Inflammatory macrophage treated with lipopolysaccharide for 4 hours (primary cell): ENCODE results near the gene THAP11.

Source experiments
- DNase-seq: peaks from one replicate; pipeline ENCODE4 v3.0.0-alpha.2; 2020

Gene THAP11

GRCh38 chr16:67841816-67842508 is at the start of gene THAP11:
Gene THAP11 (plus strand): TSS chr16:67842320. CDS start chr16:67842555, 235 bp downstream.
- DNase-seq: peak; percentile 95

GRCh38 chr16:67796099-67796718 is 45.9 kb upstream of the THAP11 start:
- DNase-seq: no peak

GRCh38 chr16:67800338-67800926 is 41.7 kb upstream of the THAP11 start:
- peak; percentile 86 for DNase-seq

GRCh38 chr16:67801241-67801640 is 40.9 kb upstream of the THAP11 start:
- DNase-seq: no peak

GRCh38 chr16:67801883-67802282 is 40.2 kb upstream of the THAP11 start:
- DNase-seq: no peak

- peak; percentile 85 for DNase-seq
Measured at GRCh38 chr16:67803894-67804293, 38.2 kb upstream of the THAP11 start.

GRCh38 chr16:67804853-67805542 is 37.1 kb upstream of the THAP11 start:
- DNase-seq: peak; percentile 38

- DNase-seq: no peak
Measured at GRCh38 chr16:67805718-67806427, 36.2 kb upstream of the THAP11 start.

- peak; percentile 99 for DNase-seq
Measured at GRCh38 chr16:67806428-67807147, 35.5 kb upstream of the THAP11 start, which contains the start of the genes RANBP10 and TSNAXIP1. Gene RANBP10 (minus strand): TSS chr16:67806560. CDS start chr16:67806536, 24 bp downstream. Gene TSNAXIP1 (plus strand): TSS chr16:67806889. CDS start chr16:67807150, 261 bp downstream.

GRCh38 chr16:67807148-67807682 is 34.9 kb upstream of the THAP11 start:
- no peak for DNase-seq

GRCh38 chr16:67811899-67812298 is 30.2 kb upstream of the THAP11 start:
- DNase-seq: no peak

- DNase-seq: no peak
Measured at GRCh38 chr16:67814567-67814966, 27.6 kb upstream of the THAP11 start.

GRCh38 chr16:67820608-67821259 is 21.4 kb upstream of the THAP11 start:
- no peak for DNase-seq

- DNase-seq: no peak
Measured at GRCh38 chr16:67822511-67822910, 19.6 kb upstream of the THAP11 start.

GRCh38 chr16:67825119-67825518 is 17.0 kb upstream of the THAP11 start:
- DNase-seq: no peak

GRCh38 chr16:67825906-67826305 is 16.2 kb upstream of the THAP11 start:
- no peak for DNase-seq

GRCh38 chr16:67828651-67829050 is 13.5 kb upstream of the THAP11 start:
- DNase-seq: no peak

GRCh38 chr16:67833030-67833414 is 9.1 kb upstream of the THAP11 start:
- peak; percentile 16 for DNase-seq

GRCh38 chr16:67833415-67834241 is 8.5 kb upstream of the THAP11 start:
- peak; percentile 91 for DNase-seq

- DNase-seq: no peak
Measured at GRCh38 chr16:67834242-67834614, 7.9 kb upstream of the THAP11 start.
